ENCODE measurements around the gene GGA3. TPM values are rescaled to one million over a fixed set of nuclear protein-coding genes. Genes with fewer than 3 reads are reported as not detected.

The GGA3 gene
- polyA plus RNA-seq, 1 donor (not counting 4 experiments of a cell fraction or from before 2014, with no cell fraction given): 25.2 TPM

DNA sequence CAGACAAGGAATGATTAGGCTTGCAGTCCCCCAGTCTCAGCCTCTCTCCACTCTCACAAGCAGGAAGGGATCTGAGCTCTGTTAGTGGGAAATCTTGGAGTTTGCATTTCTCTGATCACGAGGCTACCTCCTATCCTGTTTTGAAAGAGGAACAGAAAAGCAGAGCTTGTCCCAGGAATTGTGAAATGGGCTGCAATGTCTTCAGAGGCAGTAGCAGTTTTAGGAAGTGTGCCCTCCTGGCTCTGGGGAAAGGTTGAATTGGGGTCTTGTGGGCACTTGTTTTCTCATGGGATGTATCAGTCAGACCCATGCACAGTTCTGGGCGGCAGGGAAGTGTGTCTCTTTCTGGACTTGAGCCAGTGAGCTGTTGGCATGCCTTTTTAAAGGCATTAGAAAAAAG is 33.1 kb downstream of the GGA3 start:
- no peaks in the 10 kb centered on the region for H3K9me3 ChIP-seq (ENCODE audit: control insufficient read depth, low read depth, low read length)
- H4K20me1 ChIP-seq (ENCODE audit: control insufficient read depth, extremely low read depth, insufficient read depth, low read length): no peaks in the 10 kb centered on the region
- H3K36me3 ChIP-seq (ENCODE audit: control insufficient read depth in 2 of 2, extremely low read depth in 1 of 2, insufficient read depth in 2 of 2, low read length in 2 of 2): peaks cover 48 to 55% of the 10 kb centered on the region in 2 experiments
- H3K4me2 ChIP-seq (ENCODE audit: control insufficient read depth, extremely low read depth, insufficient read depth, low read depth, low read length): no peak overlapping the region
- no peak overlapping the region for H3K4me3 ChIP-seq (ENCODE audit: control insufficient read depth in 2 of 3, extremely low read depth in 1 of 3, insufficient read depth in 2 of 3, low read depth in 1 of 3, low read length in 3 of 3)
- no peaks in the 10 kb centered on the region for H3K4me1 ChIP-seq (ENCODE audit: control insufficient read depth, extremely low read depth, insufficient read depth, low read length)
- H3K9me1 ChIP-seq (ENCODE audit: control insufficient read depth, extremely low read depth, insufficient read depth, low read length): no peaks in the 10 kb centered on the region
- no peak for TF ChIP-seq EZH2 (IDR thresholded peaks at IDR 0.05; ENCODE audit: low read length)
- TF ChIP-seq, protein P1, sequence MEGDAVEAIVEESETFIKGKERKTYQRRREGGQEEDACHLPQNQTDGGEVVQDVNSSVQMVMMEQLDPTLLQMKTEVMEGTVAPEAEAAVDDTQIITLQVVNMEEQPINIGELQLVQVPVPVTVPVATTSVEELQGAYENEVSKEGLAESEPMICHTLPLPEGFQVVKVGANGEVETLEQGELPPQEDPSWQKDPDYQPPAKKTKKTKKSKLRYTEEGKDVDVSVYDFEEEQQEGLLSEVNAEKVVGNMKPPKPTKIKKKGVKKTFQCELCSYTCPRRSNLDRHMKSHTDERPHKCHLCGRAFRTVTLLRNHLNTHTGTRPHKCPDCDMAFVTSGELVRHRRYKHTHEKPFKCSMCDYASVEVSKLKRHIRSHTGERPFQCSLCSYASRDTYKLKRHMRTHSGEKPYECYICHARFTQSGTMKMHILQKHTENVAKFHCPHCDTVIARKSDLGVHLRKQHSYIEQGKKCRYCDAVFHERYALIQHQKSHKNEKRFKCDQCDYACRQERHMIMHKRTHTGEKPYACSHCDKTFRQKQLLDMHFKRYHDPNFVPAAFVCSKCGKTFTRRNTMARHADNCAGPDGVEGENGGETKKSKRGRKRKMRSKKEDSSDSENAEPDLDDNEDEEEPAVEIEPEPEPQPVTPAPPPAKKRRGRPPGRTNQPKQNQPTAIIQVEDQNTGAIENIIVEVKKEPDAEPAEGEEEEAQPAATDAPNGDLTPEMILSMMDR (optimal IDR thresholded peaks at IDR 0.05 in 1 of 3, IDR thresholded peaks at IDR 0.05 in 1 of 3, conservative IDR thresholded peaks at IDR 0.05 in 1 of 3; ENCODE audit: extremely low read depth in 1 of 3, insufficient read depth in 2 of 3, low read length in 3 of 3): no peak
- H3K27ac ChIP-seq (ENCODE audit: control insufficient read depth, insufficient read depth, low read length): no peak overlapping the region
- dilution Hi-C loops (cut with MboI; ENCODE audit: extremely low pct_ligation_motif_present, low sequenced_read_pairs): no loop called here
- no peak overlapping the region for H3K9ac ChIP-seq (ENCODE audit: control insufficient read depth, extremely low read depth, insufficient read depth, low read length)
- FAIRE-seq (no peak), DNase-seq (ENCODE audit: low read depth, low spot score) (no peak)
- no peaks in the 10 kb centered on the region for H3K27me3 ChIP-seq (ENCODE audit: control insufficient read depth, extremely low read depth, insufficient read depth, low read length)
- H2AFZ ChIP-seq (ENCODE audit: control insufficient read depth, low read length): no peak overlapping the region
- no peaks in the 10 kb centered on the region for H3K79me2 ChIP-seq (ENCODE audit: control insufficient read depth, insufficient read depth, low read length)

GRCh38 chr17:75227729-75228128 is 33.7 kb downstream of the GGA3 start:
- Histone ChIP-seq H3K9me3 (ENCODE audit: control insufficient read depth, low read depth, low read length) (no peaks in the 10 kb centered on the region), H3K4me3 (ENCODE audit: control insufficient read depth in 2 of 3, extremely low read depth in 1 of 3, insufficient read depth in 2 of 3, low read depth in 1 of 3, low read length in 3 of 3) (no peak overlapping the region), H3K79me2 (ENCODE audit: control insufficient read depth, insufficient read depth, low read length) (no peaks in the 10 kb centered on the region), H2AFZ (ENCODE audit: control insufficient read depth, low read length) (no peak overlapping the region), H3K36me3 (ENCODE audit: control insufficient read depth in 2 of 2, extremely low read depth in 1 of 2, insufficient read depth in 2 of 2, low read length in 2 of 2) (peaks cover 45 to 54% of the 10 kb centered on the region in 2 experiments), H3K27ac (ENCODE audit: control insufficient read depth, insufficient read depth, low read length) (no peak overlapping the region), H3K9me1 (ENCODE audit: control insufficient read depth, extremely low read depth, insufficient read depth, low read length) (no peaks in the 10 kb centered on the region), H3K27me3 (ENCODE audit: control insufficient read depth, extremely low read depth, insufficient read depth, low read length) (no peaks in the 10 kb centered on the region), H3K4me1 (ENCODE audit: control insufficient read depth, extremely low read depth, insufficient read depth, low read length) (no peaks in the 10 kb centered on the region), H3K9ac (ENCODE audit: control insufficient read depth, extremely low read depth, insufficient read depth, low read length) (no peak overlapping the region), H4K20me1 (ENCODE audit: control insufficient read depth, extremely low read depth, insufficient read depth, low read length) (no peaks in the 10 kb centered on the region), H3K4me2 (ENCODE audit: control insufficient read depth, extremely low read depth, insufficient read depth, low read depth, low read length) (no peak overlapping the region)
- no peak for DNase-seq (ENCODE audit: low read depth, low spot score)
- dilution Hi-C loops (cut with MboI; ENCODE audit: extremely low pct_ligation_motif_present, low sequenced_read_pairs): no loop called here
- TF ChIP-seq EZH2 (IDR thresholded peaks at IDR 0.05; ENCODE audit: low read length): no peak
- TF ChIP-seq, protein P1 (optimal IDR thresholded peaks at IDR 0.05 in 1 of 3, IDR thresholded peaks at IDR 0.05 in 1 of 3, conservative IDR thresholded peaks at IDR 0.05 in 1 of 3; ENCODE audit: extremely low read depth in 1 of 3, insufficient read depth in 2 of 3, low read length in 3 of 3): no peak
- no peak for FAIRE-seq
